Adrenal gland (tissue), 5 donors: Measurements from ENCODE around the gene OPN4.

Experiments
- CTCF ChIP-seq, 6 experiments: fragments of 450-650 bp in 4 of 6; fragments of 200-600 bp in 2 of 6; sonication (generic) in 1 of 6; IDR thresholded peaks; 1 replicate in 5 of 6; 2 replicates in 1 of 6; pipeline versions ENCODE4 v1.5.1 to v1.8.0; 2016 to 2021; ENCODE audit warnings: antibody characterized with exemption in 6 of 6, mild to moderate bottlenecking in 2 of 6, moderate library complexity in 1 of 6
- POLR2A ChIP-seq, 2 donors: fragments of 450-650 bp; IDR thresholded peaks; one replicate each; pipeline ENCODE4 v1.6.1; 2017; ENCODE audit warnings: antibody characterized with exemption in 2 of 2, mild to moderate bottlenecking in 2 of 2, moderate library complexity in 1 of 2
- donor health status: DM: no; HTN: no; CAD: no.

- TF ChIP-seq POLR2A (IDR thresholded peaks at IDR 0.05) = no peak
- TF ChIP-seq CTCF (IDR thresholded peaks at IDR 0.05) = no peak
These were observed 26.0 kb upstream of the OPN4 start for GRCh38 chr10:86628311-86628710.
